GM18511 (cell line): ENCODE measurements around the gene ACSM3.
A peak's percentile ranks its signal among the peaks of the same experiment; 100 is the strongest.
"Not testable (repeated sequence)": the region's sequence is repeated elsewhere in the genome, so short reads cannot be mapped to it uniquely, and the experiment has no call there.

Experiments
- ATAC-seq: cut with Tn5 transposase; IDR thresholded peaks from one replicate; pipeline ENCODE4 v1.9.1; 2021; ENCODE audit warnings: mild to moderate bottlenecking, moderate library complexity; ENCODE audit not compliant: unreplicated experiment

Gene ACSM3

GRCh38 chr16:20805684-20806167 lies 41.9 kb downstream of the ACSM3 start:
- ATAC-seq: not testable (repeated sequence)

GRCh38 chr16:20806168-20807050 lies 42.6 kb downstream of the ACSM3 start, which contains the start of the genes ERI2 and REXO5:
Gene ERI2 (minus strand): TSS chr16:20806472. CDS start chr16:20806430, 42 bp downstream.
Gene REXO5 (plus strand): TSS chr16:20806527. CDS start chr16:20806954, 427 bp downstream.
- ATAC-seq: peak; percentile 90

- ATAC-seq: no peak
Observed at GRCh38 chr16:20807862-20808261, 44.0 kb downstream of the ACSM3 start.

- no peak for ATAC-seq
Observed at GRCh38 chr16:20811889-20812439, 48.1 kb downstream of the ACSM3 start.

- no peak for ATAC-seq
Observed at GRCh38 chr16:20812510-20812909, 48.7 kb downstream of the ACSM3 start.

GRCh38 chr16:20814784-20815183 lies 51.0 kb downstream of the ACSM3 start:
- no peak for ATAC-seq

GRCh38 chr16:20818929-20819585 lies 55.2 kb downstream of the ACSM3 start:
- ATAC-seq: no peak

- ATAC-seq: no peak
Observed at GRCh38 chr16:20821682-20822081, 57.9 kb downstream of the ACSM3 start.

- ATAC-seq: no peak
Observed at GRCh38 chr16:20822521-20823325, 58.9 kb downstream of the ACSM3 start.

GRCh38 chr16:20826039-20826566 lies 62.3 kb downstream of the ACSM3 start:
- no peak for ATAC-seq

- ATAC-seq: no peak
Observed at GRCh38 chr16:20829536-20829935, 65.7 kb downstream of the ACSM3 start.

- no peak for ATAC-seq
Observed at GRCh38 chr16:20830372-20830771, 66.6 kb downstream of the ACSM3 start.

GRCh38 chr16:20833086-20833485 lies 69.3 kb downstream of the ACSM3 start:
- ATAC-seq: no peak

- ATAC-seq: no peak
Observed at GRCh38 chr16:20838240-20838639, 74.4 kb downstream of the ACSM3 start.

GRCh38 chr16:20839504-20839903 lies 75.7 kb downstream of the ACSM3 start:
- ATAC-seq: no peak

GRCh38 chr16:20844054-20844453 lies 80.2 kb downstream of the ACSM3 start:
- ATAC-seq: no peak

GRCh38 chr16:20844588-20844987 lies 80.8 kb downstream of the ACSM3 start:
- ATAC-seq: no peak

- ATAC-seq: no peak
Observed at GRCh38 chr16:20846030-20846429, 82.2 kb downstream of the ACSM3 start.

GRCh38 chr16:20846551-20846950 lies 82.7 kb downstream of the ACSM3 start:
- no peak for ATAC-seq
